C4-2B (cell line): ENCODE results near the gene CCSER2.

Source experiments
- ZFX ChIP-seq: fragments of 450-650 bp; IDR thresholded peaks from 2 replicates; pipeline ENCODE4 v1.6.1; 2017
- TF ChIP-seq, protein P1 (sequence below): fragments of 450-650 bp; conservative IDR thresholded peaks from 2 replicates; pipeline ENCODE4 v1.5.1; 2017; ENCODE audit warnings: mild to moderate bottlenecking

DNA sequence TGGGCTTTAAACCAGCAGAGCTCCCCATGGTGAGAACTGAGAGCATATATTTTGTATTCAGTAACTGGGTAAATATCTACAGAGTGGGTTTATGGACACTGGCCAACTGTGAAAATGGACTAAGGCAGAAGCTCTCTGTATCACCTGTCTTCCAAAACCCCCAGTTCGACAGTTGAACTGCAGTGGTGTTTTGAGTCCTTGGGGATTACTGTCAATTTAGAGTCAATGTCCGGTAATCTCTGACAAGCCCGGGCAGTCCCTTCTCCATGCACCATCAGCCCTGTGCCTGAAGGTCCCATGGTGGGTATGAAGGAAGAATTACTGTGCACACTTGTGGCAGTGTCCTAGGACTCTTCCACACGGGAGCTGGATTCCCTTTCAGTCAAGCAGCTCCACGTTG is 235.0 kb downstream of the CCSER2 start:
- TF ChIP-seq, protein P1, sequence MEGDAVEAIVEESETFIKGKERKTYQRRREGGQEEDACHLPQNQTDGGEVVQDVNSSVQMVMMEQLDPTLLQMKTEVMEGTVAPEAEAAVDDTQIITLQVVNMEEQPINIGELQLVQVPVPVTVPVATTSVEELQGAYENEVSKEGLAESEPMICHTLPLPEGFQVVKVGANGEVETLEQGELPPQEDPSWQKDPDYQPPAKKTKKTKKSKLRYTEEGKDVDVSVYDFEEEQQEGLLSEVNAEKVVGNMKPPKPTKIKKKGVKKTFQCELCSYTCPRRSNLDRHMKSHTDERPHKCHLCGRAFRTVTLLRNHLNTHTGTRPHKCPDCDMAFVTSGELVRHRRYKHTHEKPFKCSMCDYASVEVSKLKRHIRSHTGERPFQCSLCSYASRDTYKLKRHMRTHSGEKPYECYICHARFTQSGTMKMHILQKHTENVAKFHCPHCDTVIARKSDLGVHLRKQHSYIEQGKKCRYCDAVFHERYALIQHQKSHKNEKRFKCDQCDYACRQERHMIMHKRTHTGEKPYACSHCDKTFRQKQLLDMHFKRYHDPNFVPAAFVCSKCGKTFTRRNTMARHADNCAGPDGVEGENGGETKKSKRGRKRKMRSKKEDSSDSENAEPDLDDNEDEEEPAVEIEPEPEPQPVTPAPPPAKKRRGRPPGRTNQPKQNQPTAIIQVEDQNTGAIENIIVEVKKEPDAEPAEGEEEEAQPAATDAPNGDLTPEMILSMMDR: no peak
- TF ChIP-seq ZFX: no peak
